GM06990 (cell line): Measurements from ENCODE around the gene TRPM2.

ENCODE experiments used
- DNase-seq: peaks from one replicate; pipeline ENCODE4 v3.0.0-alpha.2; 2011; ENCODE audit not compliant: insufficient read length; ENCODE audit errors: extremely low read depth
- H3K27me3 ChIP-seq: replicated peaks from 2 replicates; pipeline ENCODE4 v1.6.0; 2011; ENCODE audit warnings: low read length; ENCODE audit not compliant: control insufficient read depth, insufficient read depth
- H3K36me3 ChIP-seq: 2 replicates; pipeline ENCODE4 v1.5.1; 2011; ENCODE audit warnings: low read length; ENCODE audit not compliant: control insufficient read depth, insufficient read depth
- H3K4me3 ChIP-seq: replicated peaks from 2 replicates; pipeline ENCODE4 v1.5.1; 2011; ENCODE audit warnings: low read depth, mild to moderate bottlenecking, control low read depth, low read length
- TF ChIP-seq, protein P1 (sequence below): IDR thresholded peaks from 2 replicates; pipeline ENCODE4 v1.5.1; 2011; ENCODE audit warnings: low read length, control low read depth, mild to moderate bottlenecking, inconsistent platforms; ENCODE audit not compliant: insufficient read depth, poor library complexity, severe bottlenecking

TRPM2 gene

DNA sequence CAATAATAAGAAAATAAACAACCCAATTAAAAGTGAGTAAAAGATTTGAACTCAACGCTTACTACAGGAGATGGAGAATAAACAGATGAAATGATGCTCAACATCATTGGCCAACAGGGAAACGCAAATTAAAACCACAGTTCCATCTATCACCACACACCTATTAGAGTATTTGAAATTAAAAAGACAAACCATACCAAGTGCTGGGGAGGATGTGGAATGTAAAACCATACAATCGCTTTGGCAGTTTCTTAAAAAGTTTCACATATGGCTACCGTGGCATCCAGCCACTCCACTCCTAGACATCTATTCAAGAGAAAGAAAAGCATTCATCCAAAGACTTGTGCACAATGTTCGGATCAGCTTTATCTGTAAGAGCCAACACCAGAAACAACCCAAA lies 100.6 kb downstream of the TRPM2 start:
- DNase-seq, result no peak
- Histone ChIP-seq H3K27me3 (no peaks in the 10 kb centered on the region), H3K36me3 (no peaks in the 10 kb centered on the region), H3K4me3 (no peak overlapping the region)
- TF ChIP-seq, protein P1, sequence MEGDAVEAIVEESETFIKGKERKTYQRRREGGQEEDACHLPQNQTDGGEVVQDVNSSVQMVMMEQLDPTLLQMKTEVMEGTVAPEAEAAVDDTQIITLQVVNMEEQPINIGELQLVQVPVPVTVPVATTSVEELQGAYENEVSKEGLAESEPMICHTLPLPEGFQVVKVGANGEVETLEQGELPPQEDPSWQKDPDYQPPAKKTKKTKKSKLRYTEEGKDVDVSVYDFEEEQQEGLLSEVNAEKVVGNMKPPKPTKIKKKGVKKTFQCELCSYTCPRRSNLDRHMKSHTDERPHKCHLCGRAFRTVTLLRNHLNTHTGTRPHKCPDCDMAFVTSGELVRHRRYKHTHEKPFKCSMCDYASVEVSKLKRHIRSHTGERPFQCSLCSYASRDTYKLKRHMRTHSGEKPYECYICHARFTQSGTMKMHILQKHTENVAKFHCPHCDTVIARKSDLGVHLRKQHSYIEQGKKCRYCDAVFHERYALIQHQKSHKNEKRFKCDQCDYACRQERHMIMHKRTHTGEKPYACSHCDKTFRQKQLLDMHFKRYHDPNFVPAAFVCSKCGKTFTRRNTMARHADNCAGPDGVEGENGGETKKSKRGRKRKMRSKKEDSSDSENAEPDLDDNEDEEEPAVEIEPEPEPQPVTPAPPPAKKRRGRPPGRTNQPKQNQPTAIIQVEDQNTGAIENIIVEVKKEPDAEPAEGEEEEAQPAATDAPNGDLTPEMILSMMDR, result no peak

DNA sequence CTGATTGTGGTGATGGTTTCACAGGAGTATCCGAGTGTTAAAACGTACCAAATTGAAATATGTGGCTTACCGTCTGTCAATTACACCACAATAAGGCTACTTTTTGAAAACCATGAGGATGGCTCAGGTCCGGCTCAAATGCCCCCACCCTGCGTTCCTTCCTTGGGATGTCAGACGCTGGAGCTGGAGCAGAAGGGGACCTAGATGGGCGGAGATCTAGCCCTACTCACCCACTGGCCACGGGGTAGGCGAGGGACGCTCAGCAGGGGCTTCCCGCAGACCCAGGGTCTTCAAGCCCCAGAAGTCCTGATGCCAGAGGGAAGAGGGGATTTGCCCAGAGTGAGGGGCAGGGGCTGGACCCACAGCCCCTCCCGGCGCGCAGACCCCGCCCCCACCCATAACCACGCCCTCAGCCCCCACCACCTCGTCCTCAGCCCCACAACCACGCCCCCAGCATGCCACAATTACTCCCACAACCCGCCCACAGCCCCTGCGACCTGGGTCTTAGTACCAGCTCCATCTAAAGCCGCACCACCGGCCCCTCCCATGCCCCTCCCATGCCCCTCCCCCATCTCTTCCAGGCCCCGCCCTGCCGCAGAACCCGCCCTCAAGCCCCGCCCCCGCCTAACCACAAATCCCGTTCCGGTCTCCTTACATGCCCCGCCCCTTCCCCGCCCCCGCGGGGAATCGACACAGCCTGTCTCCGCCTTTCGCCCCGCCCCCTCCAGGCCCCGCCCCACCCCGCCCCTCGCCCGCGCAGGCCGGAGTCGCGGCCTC lies 101.5 kb downstream of the TRPM2 start, which contains the start of gene LRRC3:
LRRC3 (plus strand) TSS at position 764 of the 777 bp plus-strand sequence. CDS start 1,135 bp downstream, outside the sequence.
- H3K27me3 ChIP-seq, result no peaks in the 10 kb centered on the region
- peak; percentile 78 for DNase-seq

DNA sequence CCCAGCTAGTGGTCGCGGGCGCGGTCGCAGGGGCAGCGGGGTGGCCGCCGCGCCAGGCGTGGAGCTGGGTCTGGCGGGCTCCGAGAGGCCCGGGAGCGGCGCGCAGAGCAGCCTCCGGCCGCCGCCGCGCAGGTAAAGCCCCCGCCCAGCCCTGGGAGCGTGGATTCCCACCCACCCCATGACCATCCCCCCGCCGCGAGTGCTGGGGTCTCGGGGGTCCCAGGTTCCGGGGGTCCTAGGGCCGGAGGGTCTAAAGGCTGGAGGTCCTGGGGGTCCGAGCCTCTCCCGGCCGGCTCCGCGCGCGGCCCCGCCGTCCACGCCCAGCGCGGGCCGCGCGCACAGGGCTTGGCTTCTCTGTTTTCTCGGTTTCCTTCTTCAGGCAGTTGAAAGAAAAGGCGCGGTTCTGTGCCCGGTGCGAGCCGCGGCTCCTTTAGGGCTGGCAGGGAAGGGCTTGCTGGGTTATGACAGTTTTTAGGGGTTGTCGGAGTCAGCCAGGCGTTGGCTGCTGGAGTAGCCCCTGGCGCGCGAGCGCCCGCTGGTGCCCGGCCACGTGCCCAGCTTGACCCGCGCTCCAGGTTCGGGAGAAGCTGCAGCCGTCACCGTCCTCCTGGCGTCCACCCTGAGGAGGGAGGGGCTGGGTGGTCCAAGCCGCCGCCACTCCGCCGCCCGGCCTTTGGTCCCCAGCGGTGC lies 102.2 kb downstream of the TRPM2 start:
- H3K27me3 ChIP-seq, result no peaks in the 10 kb centered on the region
- H3K4me3 ChIP-seq, result peak overlapping the region; percentile 60
- DNase-seq, result peak; percentile 50
- no peaks in the 10 kb centered on the region for H3K36me3 ChIP-seq
- TF ChIP-seq, protein P1, result peak; percentile 43

More for the DNA sequence above, 101.5 kb downstream of the TRPM2 start, which contains the start of gene LRRC3:
- H3K36me3 ChIP-seq, result no peaks in the 10 kb centered on the region
- peak within 1 kb of the TSS; percentile 60 for H3K4me3 ChIP-seq
- TF ChIP-seq, protein P1, result no peak

DNA sequence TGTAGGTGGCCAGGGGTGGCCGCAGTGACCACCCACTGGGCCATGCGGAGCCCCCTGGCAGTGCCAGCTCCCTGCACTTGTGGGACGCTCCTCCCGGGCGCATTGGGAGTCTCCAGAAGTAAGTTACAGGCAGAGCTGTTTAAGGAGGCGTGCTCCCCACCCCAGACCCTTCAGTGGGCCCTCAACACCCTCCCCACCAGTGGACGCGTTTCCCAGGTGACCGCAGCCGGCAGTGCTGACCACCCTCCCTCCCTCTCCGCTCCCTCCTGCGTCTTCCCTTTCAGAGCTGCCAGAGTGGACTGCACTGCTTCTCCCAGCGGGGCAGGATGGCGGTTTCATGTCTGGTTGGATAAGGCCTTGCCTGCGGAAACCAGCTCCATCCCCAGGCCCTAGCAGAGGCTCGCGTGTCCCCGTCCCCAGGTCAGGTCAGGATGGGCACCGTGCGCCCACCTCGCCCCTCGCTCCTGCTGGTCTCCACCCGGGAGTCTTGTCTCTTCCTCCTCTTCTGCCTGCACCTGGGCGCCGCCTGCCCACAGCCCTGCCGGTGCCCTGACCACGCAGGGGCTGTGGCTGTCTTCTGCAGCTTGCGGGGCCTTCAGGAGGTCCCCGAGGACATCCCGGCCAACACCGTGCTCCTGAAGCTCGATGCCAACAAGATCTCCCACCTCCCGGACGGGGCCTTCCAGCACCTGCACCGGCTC lies 102.9 kb downstream of the TRPM2 start:
- Histone ChIP-seq H3K27me3 (no peaks in the 10 kb centered on the region), H3K36me3 (no peaks in the 10 kb centered on the region)
- DNase-seq, result no peak

More for the DNA sequence above, 102.9 kb downstream of the TRPM2 start:
- TF ChIP-seq, protein P1, result no peak
- H3K4me3 ChIP-seq, result no peak overlapping the region; the same call in 1 of the 2 replicates
